C1 segment of cervical spinal cord (tissue), 14 donors: ENCODE data around the gene TTF2.
"Not testable (repeated sequence)": the region's sequence is repeated elsewhere in the genome, so short reads cannot be mapped to it uniquely, and the experiment has no call there.

Experiments used
- DNase-seq, 14 donors: peaks; one replicate each; lab custom pipeline; 2025; lab: John Stamatoyannopoulos, UW

TTF2 gene

GRCh38 chr1:117092594-117092993 lies 32.5 kb downstream of the TTF2 start:
- DNase-seq = no peak

GRCh38 chr1:117093091-117093534 lies 33.0 kb downstream of the TTF2 start:
- peak in 4 of 14 donors; percentile 3 to 35 (median 14) for DNase-seq

DNA sequence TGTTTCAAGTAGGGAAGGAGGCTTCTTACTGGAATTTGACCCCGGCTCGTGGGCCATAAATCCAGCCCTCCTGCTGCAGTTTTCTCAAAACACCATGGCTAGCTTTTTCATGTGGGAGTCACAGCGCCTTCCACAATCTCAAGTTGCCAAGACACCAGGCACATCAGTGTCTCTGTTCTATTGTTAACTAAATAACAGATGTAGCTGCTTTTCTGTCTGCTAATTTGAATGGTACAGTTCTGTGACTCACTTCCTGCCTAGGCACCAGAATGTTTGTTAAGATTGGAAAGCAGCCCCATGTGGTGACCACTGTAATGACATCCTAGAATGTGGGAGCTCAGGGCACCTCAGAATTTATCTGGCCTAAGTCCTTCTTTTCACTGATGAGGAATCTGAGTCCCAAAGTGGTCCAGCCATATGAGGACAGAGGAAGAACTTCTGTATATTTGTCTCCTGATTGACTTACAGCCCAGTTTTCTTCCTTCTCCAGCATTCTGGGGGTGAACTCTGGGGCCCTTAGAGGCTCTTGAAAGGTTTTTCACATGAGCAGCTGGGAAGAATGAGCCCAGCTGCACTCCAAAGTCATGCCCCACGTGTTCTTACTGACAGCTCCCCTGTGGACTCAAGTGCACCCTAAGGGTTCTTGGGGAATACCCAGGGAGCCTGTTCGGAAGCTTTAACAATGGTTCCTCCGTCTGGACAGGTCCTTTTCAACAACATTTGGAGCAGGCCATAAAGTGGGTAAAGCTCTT lies 33.9 kb downstream of the TTF2 start:
- DNase-seq = no peak

- DNase-seq = no peak
Observed at GRCh38 chr1:117094841-117095604, 34.9 kb downstream of the TTF2 start.

GRCh38 chr1:117096951-117097408 lies 36.9 kb downstream of the TTF2 start:
- no peak for DNase-seq

GRCh38 chr1:117097443-117097842 lies 37.3 kb downstream of the TTF2 start:
- no peak for DNase-seq

DNA sequence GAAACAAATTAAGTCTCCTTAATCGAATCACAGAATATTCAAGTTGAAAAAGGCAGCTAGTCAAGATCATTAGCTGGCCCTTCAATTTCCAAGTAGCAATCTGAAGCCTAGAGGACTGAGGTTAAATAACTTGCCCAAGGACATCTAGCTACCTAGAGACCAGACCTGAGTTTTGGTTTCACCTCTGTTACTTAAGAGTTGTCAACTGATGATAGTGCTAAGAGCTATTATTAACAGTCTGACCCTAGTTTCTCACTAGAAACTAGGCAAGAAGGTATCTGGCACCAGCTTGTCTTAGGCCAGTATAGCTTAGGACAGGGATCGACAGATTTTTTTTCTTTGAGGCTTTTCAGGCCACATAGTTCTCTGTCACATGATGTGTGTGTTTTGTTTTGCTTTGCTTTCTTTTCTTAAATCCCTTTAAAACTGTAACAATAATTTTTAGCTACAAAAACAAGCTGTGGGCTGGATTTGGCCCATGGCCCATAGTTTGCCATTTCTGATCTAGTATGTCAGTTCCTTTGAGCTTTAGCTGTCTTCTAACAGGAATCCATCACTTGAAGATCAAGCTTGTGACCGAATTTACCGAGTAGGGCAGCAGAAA lies 38.3 kb downstream of the TTF2 start:
- DNase-seq = no peak

DNA sequence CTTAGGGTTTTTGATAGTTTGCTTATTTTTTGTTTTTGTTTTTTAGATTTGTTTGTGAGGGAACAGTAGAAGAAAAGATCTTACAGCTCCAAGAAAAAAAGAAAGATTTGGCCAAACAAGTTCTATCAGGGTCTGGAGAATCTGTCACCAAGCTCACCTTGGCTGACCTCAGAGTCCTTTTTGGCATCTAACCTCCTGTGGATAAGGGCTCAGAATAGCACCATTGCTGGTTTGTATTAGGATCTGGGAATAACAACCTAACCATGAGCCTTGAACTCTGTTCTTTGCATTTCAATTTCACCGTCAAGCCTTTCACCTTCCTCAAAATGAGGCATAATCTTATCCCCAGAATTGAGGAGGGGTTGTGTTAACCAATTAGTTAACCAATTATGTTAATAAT lies 41.2 kb downstream of the TTF2 start:
- no peak for DNase-seq

GRCh38 chr1:117101858-117102257 lies 41.7 kb downstream of the TTF2 start:
- DNase-seq = not testable (repeated sequence)

DNA sequence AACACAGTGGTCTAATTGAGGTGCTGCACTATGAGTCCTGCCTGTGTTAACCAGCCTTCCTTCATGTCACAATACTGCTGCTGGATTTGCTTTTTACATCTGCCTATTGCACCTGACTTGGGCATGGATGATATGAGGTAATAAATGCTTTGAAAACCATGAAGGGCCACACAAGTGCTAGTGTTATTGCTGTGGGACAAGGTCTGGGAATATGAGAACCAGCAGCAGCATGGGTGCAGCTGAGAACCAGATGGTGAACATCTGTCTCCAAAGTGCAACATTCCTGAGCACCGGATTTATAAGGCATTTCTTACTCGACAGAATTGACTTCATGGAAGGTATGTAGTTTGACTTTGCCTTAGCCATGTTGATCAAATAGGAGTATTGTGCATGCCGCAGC lies 44.9 kb downstream of the TTF2 start:
- no peak for DNase-seq

DNA sequence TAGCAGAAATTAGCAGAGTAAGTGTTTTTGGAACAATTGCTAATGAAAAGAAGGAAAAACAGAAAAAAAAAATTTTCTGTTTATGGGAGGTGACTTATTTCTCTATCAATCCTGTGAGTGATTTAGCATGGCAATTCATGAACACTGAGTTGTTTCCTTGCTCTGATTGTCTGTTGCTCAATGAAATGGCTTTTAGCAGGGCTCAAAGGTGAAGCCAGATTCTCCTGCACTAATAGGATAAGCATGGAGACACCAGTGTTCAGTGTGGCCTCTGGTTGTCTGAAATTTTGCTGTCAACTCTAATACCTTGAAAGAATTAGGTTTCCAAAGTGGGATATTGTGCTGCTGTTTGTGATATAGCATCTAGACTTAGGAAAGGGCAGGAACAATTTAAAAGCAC lies 45.6 kb downstream of the TTF2 start:
- DNase-seq = no peak

GRCh38 chr1:117106478-117106877 lies 46.4 kb downstream of the TTF2 start:
- no peak for DNase-seq

GRCh38 chr1:117107364-117107763 lies 47.2 kb downstream of the TTF2 start:
- no peak for DNase-seq

GRCh38 chr1:117110774-117111173 lies 50.6 kb downstream of the TTF2 start:
- DNase-seq = no peak

GRCh38 chr1:117112047-117112717 lies 52.1 kb downstream of the TTF2 start:
- no peak for DNase-seq

- DNase-seq = peak in 1 of 14 donors; percentile 2
Observed at GRCh38 chr1:117113199-117113598, 53.1 kb downstream of the TTF2 start.

DNA sequence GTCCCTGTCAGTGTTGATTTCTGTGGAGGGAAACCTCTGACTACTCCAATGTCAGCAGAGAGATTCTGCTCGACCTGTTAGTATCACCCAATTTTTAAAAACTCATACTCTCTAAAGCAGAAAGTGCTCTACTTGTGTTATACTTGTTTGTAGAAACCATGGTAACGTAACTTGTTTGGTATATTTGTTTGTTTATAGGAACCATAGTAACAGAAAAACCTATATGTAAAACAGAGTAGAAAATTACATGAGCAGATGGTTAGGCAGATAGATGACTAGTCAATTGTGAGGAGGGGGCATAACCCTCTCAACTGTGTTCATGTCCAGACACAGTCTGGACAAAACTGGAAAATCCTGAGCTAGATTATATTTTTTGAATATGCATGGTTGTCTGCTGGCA lies 54.8 kb downstream of the TTF2 start:
- DNase-seq = no peak

DNA sequence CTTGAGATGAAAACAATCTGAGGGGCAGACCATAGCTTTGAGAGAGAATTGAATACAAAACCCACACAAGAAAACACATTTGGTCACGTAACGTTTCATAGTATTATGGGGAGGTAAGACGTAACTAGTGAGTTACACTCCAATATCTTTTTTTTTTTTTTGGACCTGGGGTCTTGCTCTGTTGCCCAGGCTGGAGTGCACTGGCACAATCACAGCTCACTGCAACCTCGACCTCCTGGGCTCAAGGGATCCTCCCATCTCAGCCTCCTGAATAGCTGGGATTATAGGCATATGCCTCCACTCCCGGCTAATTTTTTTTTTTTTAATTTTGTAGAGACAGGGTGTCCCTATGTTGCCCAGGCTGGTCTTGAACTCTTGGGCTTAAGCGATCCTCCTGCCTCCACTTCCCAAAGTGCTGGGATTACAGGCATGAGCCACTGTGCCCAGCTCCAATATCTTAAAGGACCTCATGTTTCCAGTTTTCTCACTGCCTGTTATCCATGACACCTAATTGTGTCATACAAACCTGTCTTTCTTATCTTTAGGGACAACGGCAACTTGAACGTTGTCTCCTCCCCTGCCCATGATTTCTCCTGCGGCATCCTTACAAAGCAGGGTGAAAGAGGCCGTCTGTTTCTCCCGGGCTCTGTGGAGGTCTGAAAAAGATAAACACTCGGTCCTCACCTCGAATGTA lies 56.1 kb downstream of the TTF2 start:
- DNase-seq = no peak

GRCh38 chr1:117116784-117117130 lies 56.6 kb downstream of the TTF2 start:
- no peak for DNase-seq

- DNase-seq = no peak
Observed at GRCh38 chr1:117117697-117118096, 57.6 kb downstream of the TTF2 start.

GRCh38 chr1:117118137-117118536 lies 58.0 kb downstream of the TTF2 start:
- peak in 1 of 14 donors; percentile 2 for DNase-seq
